Sigmoid colon (tissue), 4 donors: ENCODE measurements around the gene GPC5.

Experiments
- CTCF ChIP-seq, 4 experiments: fragments of 450-650 bp in 3 of 4; fragments of 200-600 bp in 1 of 4; IDR thresholded peaks; one replicate each; pipeline ENCODE4 v1.5.1; 2016 to 2019; ENCODE audit warnings: antibody characterized with exemption in 4 of 4, mild to moderate bottlenecking in 3 of 4, moderate library complexity in 2 of 4
- EP300 ChIP-seq, 4 donors: sonication (generic); formaldehyde crosslinking; IDR thresholded peaks; one replicate each; pipeline ENCODE4 v1.6.1; 2017; ENCODE audit warnings: antibody characterized with exemption in 4 of 4
- POLR2A ChIP-seq, 2 donors: fragments of 450-650 bp; IDR thresholded peaks; one replicate each; pipeline ENCODE4 v1.6.1; 2016; ENCODE audit warnings: antibody characterized with exemption in 2 of 2, mild to moderate bottlenecking in 2 of 2, moderate library complexity in 2 of 2
- POLR2AphosphoS5 ChIP-seq, 4 donors: sonication (generic); formaldehyde crosslinking; IDR thresholded peaks; one replicate each; pipeline ENCODE4 v1.6.1; 2017; ENCODE audit warnings: antibody characterized with exemption in 4 of 4

GRCh38 chr13:91698308-91698707, 299.9 kb downstream of the GPC5 start:
- TF ChIP-seq POLR2AphosphoS5 (IDR thresholded peaks at IDR 0.05) (no peak), CTCF (IDR thresholded peaks at IDR 0.05) (no peak), POLR2A (IDR thresholded peaks at IDR 0.05) (no peak), EP300 (IDR thresholded peaks at IDR 0.05) (no peak)
